GM10847 (cell line): Measurements from ENCODE around the gene TMEFF1.

Source experiments
- POLR2A ChIP-seq: IDR thresholded peaks from 2 replicates; pipeline ENCODE4 v1.6.1; 2011; ENCODE audit not compliant: insufficient read length; ENCODE audit errors: extremely low read depth

TMEFF1 gene

GRCh38 chr9:100472788-100473275 is at the start of gene TMEFF1:
TMEFF1 (plus strand) TSS chr9:100473149; CDS start chr9:100473545, 396 bp downstream.
- no peak for TF ChIP-seq POLR2A

GRCh38 chr9:100425758-100426157 is 47.2 kb upstream of the TMEFF1 start:
- no peak for TF ChIP-seq POLR2A

GRCh38 chr9:100426189-100426529 is 46.8 kb upstream of the TMEFF1 start:
- TF ChIP-seq POLR2A, result no peak

- TF ChIP-seq POLR2A, result no peak
Observed at GRCh38 chr9:100426530-100427365, 46.2 kb upstream of the TMEFF1 start, which contains the start of gene MSANTD3. MSANTD3 (plus strand) TSS chr9:100427143; CDS start chr9:100441939, 14,796 bp downstream.

- no peak for TF ChIP-seq POLR2A
Observed at GRCh38 chr9:100427366-100428263, 45.3 kb upstream of the TMEFF1 start.

- TF ChIP-seq POLR2A, result no peak
Observed at GRCh38 chr9:100428871-100429654, 43.9 kb upstream of the TMEFF1 start.

- TF ChIP-seq POLR2A, result no peak
Observed at GRCh38 chr9:100430286-100430940, 42.5 kb upstream of the TMEFF1 start.

GRCh38 chr9:100431886-100432285 is 41.1 kb upstream of the TMEFF1 start:
- no peak for TF ChIP-seq POLR2A

GRCh38 chr9:100432736-100433135 is 40.2 kb upstream of the TMEFF1 start:
- TF ChIP-seq POLR2A, result no peak

- no peak for TF ChIP-seq POLR2A
Observed at GRCh38 chr9:100436571-100436970, 36.4 kb upstream of the TMEFF1 start.

GRCh38 chr9:100437860-100438805 is 34.8 kb upstream of the TMEFF1 start:
- TF ChIP-seq POLR2A, result no peak

- no peak for TF ChIP-seq POLR2A
Observed at GRCh38 chr9:100440071-100440470, 32.9 kb upstream of the TMEFF1 start.

- TF ChIP-seq POLR2A, result no peak
Observed at GRCh38 chr9:100441911-100442361, 31.0 kb upstream of the TMEFF1 start.
